ENCODE data around the gene GPHN. TPM values are rescaled to one million over a fixed set of nuclear protein-coding genes. Genes with fewer than 3 reads are reported as not detected.

The GPHN gene
- total RNA-seq, 1 donor from 2014 or later: 41.8 TPM

GRCh38 chr14:66600416-66600815, 92.5 kb downstream of the GPHN start:
- DNase-seq (ENCODE audit: low spot score): no peak

DNA sequence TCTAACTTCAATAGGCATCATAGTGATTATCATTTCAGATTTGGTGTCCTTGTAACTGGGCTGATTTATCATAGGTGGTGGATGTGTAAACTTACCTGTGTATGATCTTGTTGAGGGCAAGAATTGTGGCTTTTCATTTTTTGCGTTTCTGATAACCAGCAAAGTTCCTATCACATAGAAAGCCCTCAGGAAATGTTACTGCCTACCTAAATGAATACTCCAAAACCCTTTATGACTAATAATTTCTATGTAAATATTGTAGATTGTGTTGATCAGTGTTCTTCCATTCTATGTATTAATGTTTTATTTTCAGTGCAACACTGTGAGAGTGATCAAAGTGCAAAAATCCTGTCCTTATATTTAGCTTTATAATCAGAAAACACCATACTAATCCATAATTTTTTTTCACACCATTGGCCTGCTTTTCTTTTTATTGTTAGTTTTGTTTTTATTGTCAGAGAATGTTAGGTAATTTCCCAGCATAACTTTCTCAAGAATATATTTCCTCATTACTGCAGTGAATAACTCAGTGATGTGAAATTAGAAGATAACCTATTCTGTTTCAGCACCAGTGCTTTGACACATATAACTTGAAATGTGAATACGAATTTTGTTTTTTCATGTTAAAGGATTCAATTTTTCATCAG, 94.1 kb downstream of the GPHN start:
- no peak for DNase-seq (ENCODE audit: low spot score)

DNA sequence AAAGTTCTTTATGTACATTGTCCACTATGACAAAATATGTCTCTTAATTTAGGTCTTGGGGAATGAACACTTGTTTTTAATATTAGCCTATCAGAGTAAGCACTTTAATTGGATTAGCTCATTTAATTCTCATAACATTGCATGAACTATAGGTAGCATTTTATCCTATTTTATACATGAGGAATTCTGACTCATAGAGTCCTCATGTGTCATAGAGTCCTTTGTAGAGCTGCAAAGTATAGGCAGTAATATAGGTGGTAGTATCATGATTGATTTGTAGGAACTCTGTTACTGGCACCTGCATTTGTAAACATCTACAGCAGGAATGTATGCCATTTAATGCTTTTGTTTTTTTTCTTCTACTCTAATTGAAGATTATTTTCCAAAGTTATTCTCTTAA, 96.0 kb downstream of the GPHN start:
- no peak for DNase-seq (ENCODE audit: low spot score)

GRCh38 chr14:66606826-66607225, 98.9 kb downstream of the GPHN start:
- DNase-seq (ENCODE audit: low spot score): no peak

GRCh38 chr14:66610154-66610563, 102.2 kb downstream of the GPHN start:
- DNase-seq (ENCODE audit: low spot score): no peak

DNA sequence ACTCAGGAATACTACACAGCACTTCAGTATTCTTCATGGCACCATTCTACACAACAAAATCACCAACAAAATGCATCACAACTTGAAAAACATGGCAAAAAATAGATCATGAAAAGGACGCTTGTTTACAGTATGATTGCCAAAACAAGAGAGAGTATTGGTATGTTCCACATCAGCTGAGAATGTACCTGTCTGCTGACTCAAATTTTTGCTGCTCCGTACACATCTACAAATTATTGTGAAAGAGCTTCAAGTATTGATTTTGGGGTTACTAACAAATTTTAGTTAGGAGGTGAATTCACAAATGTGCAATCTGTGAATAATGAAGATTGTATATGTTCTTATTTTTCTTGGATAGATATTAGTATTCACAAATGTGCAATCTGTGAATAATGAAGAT, 105.4 kb downstream of the GPHN start:
- DNase-seq (ENCODE audit: low spot score): no peak

DNA sequence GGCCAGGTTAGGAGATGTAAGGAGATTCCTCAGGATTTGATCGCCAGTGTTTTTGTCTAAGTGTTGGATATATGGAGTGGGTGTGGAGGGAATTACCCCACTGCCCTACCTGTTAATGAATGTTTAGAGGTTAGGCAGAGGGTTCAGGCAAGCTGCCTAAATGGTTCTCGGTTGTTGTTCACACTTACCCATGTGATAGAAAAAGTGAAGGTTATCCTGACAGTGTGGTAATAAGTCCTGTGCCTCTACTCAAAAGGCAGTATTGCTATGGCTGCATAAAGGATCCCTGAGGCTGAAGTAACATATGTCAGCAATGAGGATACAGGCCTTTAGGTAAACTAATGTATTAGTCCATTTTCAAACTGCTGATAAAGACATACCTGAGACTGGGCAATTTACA, 112.0 kb downstream of the GPHN start:
- DNase-seq (ENCODE audit: low spot score): no peak

DNA sequence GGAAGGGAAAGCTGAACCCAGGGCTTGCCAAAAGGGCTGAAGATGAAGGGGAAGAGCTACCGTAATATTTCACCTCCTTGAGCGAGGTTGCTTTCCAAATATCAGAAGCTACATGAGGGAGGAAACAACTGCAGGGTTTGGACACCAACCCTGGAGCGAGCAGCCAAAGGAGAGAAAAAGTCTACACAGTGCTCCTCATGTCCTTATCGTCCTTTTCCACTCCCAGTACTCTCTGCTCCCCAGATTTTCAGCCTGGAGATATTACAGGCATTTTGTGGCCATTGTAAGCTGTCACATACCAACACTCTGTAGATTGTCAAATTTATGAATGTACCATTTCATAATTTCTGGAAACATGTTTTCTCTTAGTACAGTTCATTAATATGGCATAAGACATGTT, 115.9 kb downstream of the GPHN start:
- no peak for DNase-seq (ENCODE audit: low spot score)

- peak; percentile 48 for DNase-seq (ENCODE audit: low spot score)
These were observed 116.5 kb downstream of the GPHN start for GRCh38 chr14:66624336-66624937.

DNA sequence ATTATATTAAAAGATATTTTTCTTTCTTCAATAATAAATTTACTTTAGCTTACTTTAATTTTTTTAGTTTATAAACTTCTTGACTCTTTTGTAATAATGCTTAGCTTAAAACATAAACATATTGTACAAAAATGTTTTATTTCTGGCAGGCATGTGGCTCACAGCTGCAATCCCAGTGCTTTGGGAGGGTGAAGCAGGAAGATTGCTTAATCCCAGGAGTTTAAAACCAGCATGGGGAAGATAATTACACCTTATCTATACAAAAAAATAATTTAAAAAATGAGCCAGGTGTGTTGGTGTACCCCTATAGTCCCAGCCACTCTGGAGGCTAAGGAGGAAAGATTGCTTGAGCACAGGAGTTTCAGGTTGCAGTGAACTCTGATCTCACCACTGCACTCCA, 120.7 kb downstream of the GPHN start:
- DNase-seq (ENCODE audit: low spot score): no peak

- no peak for DNase-seq (ENCODE audit: low spot score)
These were observed 121.6 kb downstream of the GPHN start for GRCh38 chr14:66629499-66629898.

- DNase-seq (ENCODE audit: low spot score): no peak
These were observed 126.9 kb downstream of the GPHN start for GRCh38 chr14:66634876-66635275.

- DNase-seq (ENCODE audit: low spot score): no peak
These were observed 127.5 kb downstream of the GPHN start for GRCh38 chr14:66635435-66635834.

DNA sequence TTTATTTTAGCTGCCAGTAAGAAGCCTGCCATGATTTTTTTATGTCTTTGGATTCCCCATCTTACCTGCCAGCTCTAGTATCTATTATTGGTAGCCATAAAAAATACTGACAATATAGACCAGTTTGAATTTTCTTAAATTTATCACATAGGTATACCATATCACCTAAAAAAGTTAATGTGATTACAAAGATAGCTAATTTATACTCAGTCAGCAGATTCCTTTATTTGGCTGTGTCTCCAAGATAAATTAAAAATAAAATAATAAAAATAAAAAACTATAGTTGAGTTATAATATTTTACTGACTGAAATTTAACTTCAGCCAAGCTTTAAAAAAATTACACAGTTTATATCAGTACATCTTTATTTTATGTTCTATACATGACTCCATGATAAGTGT, 128.3 kb downstream of the GPHN start:
- DNase-seq (ENCODE audit: low spot score): no peak

DNA sequence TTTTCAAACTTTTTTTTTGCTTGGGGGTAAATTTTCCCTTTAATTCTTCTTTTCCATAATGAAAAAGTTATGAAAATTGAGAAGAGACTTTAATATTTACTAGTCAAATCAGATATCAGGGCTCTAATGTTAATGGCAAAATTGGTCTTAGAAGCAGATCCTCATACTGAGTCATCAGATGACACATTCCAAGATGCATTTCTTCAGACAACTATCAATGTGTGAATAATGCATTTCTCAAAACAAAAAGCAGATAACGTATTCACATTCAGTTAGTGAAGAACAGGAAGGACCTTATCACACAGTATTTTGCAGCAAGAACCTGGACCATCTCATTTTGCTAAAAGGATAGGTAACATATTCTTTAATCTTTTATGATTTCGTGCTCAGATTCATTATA, 130.7 kb downstream of the GPHN start:
- no peak for DNase-seq (ENCODE audit: low spot score)

- DNase-seq (ENCODE audit: low spot score): no peak
These were observed 134.1 kb downstream of the GPHN start for GRCh38 chr14:66641861-66642635.

DNA sequence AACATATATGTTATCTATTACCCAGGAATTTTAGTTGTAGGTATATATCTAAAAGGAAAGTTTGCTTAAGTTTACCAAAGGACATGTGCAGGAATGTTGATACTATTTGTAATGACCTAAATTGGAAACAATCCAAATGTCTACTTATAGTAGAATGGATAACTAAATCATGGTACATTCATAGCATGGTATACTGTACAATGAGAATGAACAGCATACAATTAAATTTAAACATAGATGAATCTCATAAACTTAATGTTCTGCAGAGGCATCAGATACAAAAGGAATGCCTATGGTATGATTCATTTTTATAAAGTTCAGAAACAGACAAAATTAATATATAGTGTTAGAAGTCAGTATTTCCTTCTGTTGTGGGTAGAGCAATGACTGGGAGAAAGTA, 135.4 kb downstream of the GPHN start:
- DNase-seq (ENCODE audit: low spot score): no peak

DNA sequence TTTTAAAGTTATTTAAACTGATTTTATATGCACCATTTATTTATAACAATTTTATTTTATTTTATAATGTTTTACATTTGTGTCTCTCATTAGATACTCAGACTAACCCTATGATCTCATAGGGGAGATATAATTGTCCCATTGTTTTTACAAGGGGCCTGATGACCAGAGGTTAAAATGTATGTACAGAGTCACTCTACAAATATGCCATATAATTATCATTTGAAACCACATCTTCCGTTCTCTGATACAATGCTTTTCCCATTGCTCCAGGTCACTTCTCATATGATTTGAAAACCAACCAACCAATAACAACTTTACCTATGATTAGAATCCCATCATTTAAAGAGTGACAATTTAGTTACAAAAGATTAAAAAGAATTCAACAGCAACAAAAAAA, 137.8 kb downstream of the GPHN start:
- DNase-seq (ENCODE audit: low spot score): no peak

GRCh38 chr14:66649498-66649897, 141.6 kb downstream of the GPHN start:
- no peak for DNase-seq (ENCODE audit: low spot score)

DNA sequence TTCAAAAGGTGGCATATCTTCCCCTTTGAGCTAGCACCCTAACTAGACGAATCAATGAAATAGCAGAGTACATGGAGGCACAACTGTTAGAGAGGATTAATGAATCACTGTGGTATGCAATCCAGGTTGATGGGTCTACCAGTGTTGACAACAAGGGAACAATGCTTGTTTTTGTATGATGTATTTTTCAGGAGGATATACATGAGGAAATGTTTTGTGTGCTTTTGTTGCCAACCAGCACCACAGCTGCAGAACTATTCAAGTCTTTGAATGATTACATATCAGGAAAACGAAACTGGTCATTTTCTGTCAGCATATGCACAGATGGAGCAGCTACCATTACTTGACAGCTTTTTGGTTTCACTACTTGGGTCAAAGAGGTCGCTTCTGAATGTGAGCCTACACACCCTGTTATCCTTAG, 142.6 kb downstream of the GPHN start:
- DNase-seq (ENCODE audit: low spot score): no peak

GRCh38 chr14:66651536-66652220, 143.7 kb downstream of the GPHN start:
- DNase-seq (ENCODE audit: low spot score): no peak

- no peak for DNase-seq (ENCODE audit: low spot score)
These were observed 144.7 kb downstream of the GPHN start for GRCh38 chr14:66652525-66653106.

All from mucosa of gallbladder (tissue), 1 donor.